DND-41 (cell line): ENCODE measurements around the gene GARNL3.

Experiments used
- CTCF ChIP-seq: IDR thresholded peaks from 2 replicates; pipeline ENCODE4 v1.5.1; 2012; ENCODE audit warnings: borderline replicate concordance, low read length, moderate library complexity, mild to moderate bottlenecking; ENCODE audit not compliant: poor library complexity, severe bottlenecking; ENCODE audit errors: extremely low read depth
- EZH2 ChIP-seq: IDR thresholded peaks from 3 replicates; pipeline ENCODE4 v1.6.1; 2012; ENCODE audit warnings: borderline replicate concordance, low read depth, mild to moderate bottlenecking, moderate library complexity, low read length, inconsistent platforms; ENCODE audit not compliant: severe bottlenecking

- no peak for TF ChIP-seq CTCF
- TF ChIP-seq EZH2 = no peak
These were observed 14.7 kb upstream of the GARNL3 start for GRCh38 chr9:127249877-127250276.
